GM23338 (cell line): Measurements from ENCODE around the gene OTUD1. TPM values are rescaled to one million over a fixed set of nuclear protein-coding genes. Genes with fewer than 3 reads are reported as not detected.

Experiments
- ATAC-seq: fragments of 200-7000 bp; cut with Tn5 transposase; 3 replicates; pipeline ENCODE4 v1.9.1; 2020
- DNase-seq: peaks from one replicate; pipeline ENCODE4 v3.0.0-alpha.2; 2015; ENCODE audit warnings: low spot score
- H2AFZ ChIP-seq: fragments of 200-600 bp; sonication (generic); 2 replicates; pipeline ENCODE4 v1.8.0; 2016; ENCODE audit warnings: antibody characterized with exemption, mild to moderate bottlenecking, moderate library complexity
- H3F3A ChIP-seq: fragments of 200-600 bp; sonication (generic); replicated peaks from 2 replicates; pipeline ENCODE4 v1.8.0; 2017; ENCODE audit warnings: antibody characterized with exemption, mixed run types, low read depth
- H3K27ac ChIP-seq: fragments of 200-600 bp; sonication (generic); 2 replicates; pipeline ENCODE4 v1.6.1; 2016; ENCODE audit warnings: low read depth
- H3K27me3 ChIP-seq: fragments of 200-600 bp; sonication (generic); 2 replicates; pipeline ENCODE4 v1.8.0; 2016; ENCODE audit warnings: mild to moderate bottlenecking, mixed run types, moderate library complexity; ENCODE audit not compliant: insufficient read depth
- H3K36me3 ChIP-seq: fragments of 200-600 bp; sonication (generic); 2 replicates; pipeline ENCODE4 v1.8.0; 2016; ENCODE audit warnings: mild to moderate bottlenecking; ENCODE audit not compliant: insufficient read depth
- H3K4me1 ChIP-seq: fragments of 200-600 bp; sonication (generic); 2 replicates; pipeline ENCODE4 v1.8.0; 2016; ENCODE audit warnings: mild to moderate bottlenecking, moderate library complexity; ENCODE audit not compliant: insufficient read depth
- H3K4me2 ChIP-seq: fragments of 200-600 bp; sonication (generic); 2 replicates; pipeline ENCODE4 v1.7.1; 2017; ENCODE audit warnings: mixed run types
- H3K4me3 ChIP-seq: fragments of 200-600 bp; sonication (generic); 2 replicates; pipeline ENCODE4 v1.6.1; 2016; ENCODE audit warnings: mixed run types
- H3K79me2 ChIP-seq: fragments of 200-600 bp; sonication (generic); replicated peaks from 2 replicates; pipeline ENCODE4 v1.8.0; 2017; ENCODE audit warnings: mild to moderate bottlenecking; ENCODE audit not compliant: insufficient read depth
- H3K9me2 ChIP-seq: fragments of 200-600 bp; sonication (generic); 2 replicates; pipeline ENCODE4 v1.8.0; 2017; ENCODE audit not compliant: insufficient read depth
- H4K20me1 ChIP-seq: fragments of 200-600 bp; sonication (generic); replicated peaks from 2 replicates; pipeline ENCODE4 v1.8.0; 2017; ENCODE audit warnings: mild to moderate bottlenecking; ENCODE audit not compliant: insufficient read depth
- H3K27ac Mint-ChIP-seq: 2 replicates; pipeline ENCODE4 v1.8.0; 2020; ENCODE audit warnings: inconsistent platforms, mild to moderate bottlenecking, moderate library complexity, mixed read lengths
- H3K27me3 Mint-ChIP-seq: 3 replicates; pipeline ENCODE4 v1.8.0; 2022; ENCODE audit warnings: low read depth, mild to moderate bottlenecking, moderate library complexity, mixed read lengths, inconsistent platforms; ENCODE audit not compliant: insufficient read depth, poor library complexity
- H3K36me3 Mint-ChIP-seq: 3 replicates; pipeline ENCODE4 v1.8.0; 2021; ENCODE audit warnings: low read depth, mild to moderate bottlenecking, inconsistent platforms, moderate library complexity, mixed read lengths
- H3K4me1 Mint-ChIP-seq: 3 replicates; pipeline ENCODE4 v1.8.0; 2020; ENCODE audit warnings: mild to moderate bottlenecking, inconsistent platforms, mixed read lengths
- H3K4me3 Mint-ChIP-seq: 3 replicates; pipeline ENCODE4 v1.8.0; 2021; ENCODE audit warnings: moderate library complexity, mild to moderate bottlenecking, inconsistent platforms, mixed read lengths
- H3K9me3 Mint-ChIP-seq: 3 replicates; pipeline ENCODE4 v1.8.0; 2020; ENCODE audit warnings: moderate library complexity, mild to moderate bottlenecking, inconsistent platforms, mixed read lengths
- CREB1 ChIP-seq: fragments of 250-450 bp; sonication (Bioruptor Pico); IDR thresholded peaks from 2 replicates; pipeline ENCODE4 v1.5.0; 2020; ENCODE audit warnings: low read depth, mild to moderate bottlenecking, moderate library complexity
- CTCF ChIP-seq, 2 experiments: fragments of 200-600 bp in 1 of 2; sonication (generic) in 1 of 2; conservative IDR thresholded peaks; 2 replicates each; pipeline versions ENCODE4 v1.5.1 to v1.6.1; 2016 to 2017; ENCODE audit warnings: antibody characterized with exemption in 2 of 2, low read depth in 2 of 2, mild to moderate bottlenecking in 2 of 2, moderate library complexity in 1 of 2
- ETS1 ChIP-seq: IDR thresholded peaks from 2 replicates; pipeline ENCODE4 v1.6.1; 2016; ENCODE audit warnings: antibody characterized with exemption
- EZH2phosphoT487 ChIP-seq: fragments of 200-600 bp; sonication (generic); IDR thresholded peaks from one replicate; pipeline ENCODE4 v1.8.1; 2018; ENCODE audit warnings: antibody characterized with exemption; ENCODE audit not compliant: unreplicated experiment
- JUNB ChIP-seq: IDR thresholded peaks from one replicate; pipeline ENCODE4 v1.6.1; 2016; ENCODE audit warnings: antibody characterized with exemption; ENCODE audit not compliant: unreplicated experiment
- POLR2AphosphoS5 ChIP-seq: IDR thresholded peaks from 2 replicates; pipeline ENCODE4 v1.6.1; 2016; ENCODE audit warnings: antibody characterized with exemption, low read depth
- REST ChIP-seq: IDR thresholded peaks from one replicate; pipeline ENCODE4 v1.6.1; 2018; ENCODE audit warnings: antibody characterized with exemption; ENCODE audit not compliant: unreplicated experiment
- STAT1 ChIP-seq: IDR thresholded peaks from one replicate; pipeline ENCODE4 v1.6.1; 2016; ENCODE audit warnings: antibody characterized with exemption; ENCODE audit not compliant: unreplicated experiment
- ZNF331 ChIP-seq: fragments of 250-450 bp; sonication (Bioruptor Pico); IDR thresholded peaks from 2 replicates; pipeline ENCODE4 v1.5.0; 2020; ENCODE audit warnings: low read depth, mild to moderate bottlenecking, moderate library complexity
- polyA plus RNA-seq: library from polyadenylated mRNA; unstranded; fragments of >200 nt; fragmentation: Nextera tagmentation; extraction: Ambion mirVana; gene quantifications from 2 replicates; pipeline ENCODE4 v1.2.1, GENCODE V29; 2016
- total RNA-seq: library from RNA; depleted of rRNA; stranded (reverse); fragments of >200 nt; shearing (Covaris generic); gene quantifications from 2 replicates; pipeline ENCODE4 v1.2.3, GENCODE V29; 2014

The OTUD1 gene
- total and polyA plus RNA-seq, 2 experiments from 2014 or later = 2.5 to 8.3 TPM

GRCh38 chr10:23445591-23445990 lies 6.7 kb downstream of the OTUD1 start:
- TF ChIP-seq CTCF (conservative IDR thresholded peaks at IDR 0.05; ENCODE audit: low read depth in 2 of 2) = no peak
- TF ChIP-seq POLR2AphosphoS5 = no peak
- no peak for TF ChIP-seq CREB1
- TF ChIP-seq EZH2phosphoT487 = no peak
- no peak for TF ChIP-seq STAT1
- no peak for TF ChIP-seq ETS1
- no peak for TF ChIP-seq ZNF331 (CRISPR knock-in tag)
- no peak for TF ChIP-seq REST
- ATAC-seq = no peak

GRCh38 chr10:23448323-23448722 lies 9.4 kb downstream of the OTUD1 start:
- H3K36me3 Mint-ChIP-seq = no peaks in the 10 kb centered on the region
- DNase-seq = no peak
- H3K4me3 ChIP-seq = no peak overlapping the region
- TF ChIP-seq EZH2phosphoT487 = no peak
- no peak for TF ChIP-seq CTCF (conservative IDR thresholded peaks at IDR 0.05; ENCODE audit: low read depth in 2 of 2)
- no peak for TF ChIP-seq ETS1
- TF ChIP-seq CREB1 = no peak
- TF ChIP-seq ZNF331 (CRISPR knock-in tag) = no peak
- no peak for TF ChIP-seq JUNB

More at GRCh38 chr10:23445591-23445990, 6.7 kb downstream of the OTUD1 start:
- Mint-ChIP-seq H3K27ac (no peak overlapping the region), H3K4me3 (no peak overlapping the region), H3K4me1 (peaks cover 12% of the 10 kb centered on the region; the same call in 2 of the 3 replicates), H3K36me3 (peaks cover under 1% of the 10 kb centered on the region; the same call in 1 of the 3 replicates), H3K9me3 (no peaks in the 10 kb centered on the region), H3K27me3 (peaks cover 1% of the 10 kb centered on the region)
- Histone ChIP-seq H3K27ac (no peak overlapping the region), H3K27me3 (peaks cover 9% of the 10 kb centered on the region), H4K20me1 (peaks cover 4% of the 10 kb centered on the region; the same call in 1 of the 2 replicates), H3K79me2 (peaks cover 24% of the 10 kb centered on the region), H3F3A (no peaks in the 10 kb centered on the region), H3K9me2 (no peaks in the 10 kb centered on the region), H3K4me2 (no peak overlapping the region), H2AFZ (no peak overlapping the region), H3K4me1 (peaks cover 10% of the 10 kb centered on the region), H3K36me3 (no peaks in the 10 kb centered on the region), H3K4me3 (no peak overlapping the region)
- DNase-seq = no peak

More at GRCh38 chr10:23448323-23448722, 9.4 kb downstream of the OTUD1 start:
- H3K4me2 ChIP-seq = no peak overlapping the region
- H3K27ac Mint-ChIP-seq = no peak overlapping the region
- H2AFZ ChIP-seq = no peak overlapping the region
- ATAC-seq = no peak
- no peaks in the 10 kb centered on the region for H3F3A ChIP-seq
- H3K4me1 ChIP-seq = no peaks in the 10 kb centered on the region
- no peaks in the 10 kb centered on the region for H3K4me1 Mint-ChIP-seq
- H3K36me3 ChIP-seq = no peaks in the 10 kb centered on the region
- H3K79me2 ChIP-seq = no peaks in the 10 kb centered on the region
- H3K27ac ChIP-seq = no peak overlapping the region
- H3K9me3 Mint-ChIP-seq = no peaks in the 10 kb centered on the region
- H3K9me2 ChIP-seq = no peaks in the 10 kb centered on the region
- peaks cover 2% of the 10 kb centered on the region for H3K27me3 Mint-ChIP-seq
- H3K4me3 Mint-ChIP-seq = no peak overlapping the region
- no peaks in the 10 kb centered on the region for H4K20me1 ChIP-seq
- no peaks in the 10 kb centered on the region for H3K27me3 ChIP-seq
